ENCODE measurements around the gene CUL3. TPM values are rescaled to one million over a fixed set of nuclear protein-coding genes. Genes with fewer than 3 reads are reported as not detected.
"Not testable (repeated sequence)": the region's sequence is repeated elsewhere in the genome, so short reads cannot be mapped to it uniquely, and the experiment has no call there.

Gene CUL3
- total RNA-seq, 2 donors from 2014 or later, result 83.9 to 88.3 TPM

GRCh38 chr2:224586127-224586695, 1.0 kb upstream of the CUL3 start:
- H3K4me1 ChIP-seq, result peaks cover 8% of the 10 kb centered on the region
- peak overlapping the region in 1 of 2 donors; percentile 80 for H3K9ac ChIP-seq (ENCODE audit: low read depth in 2 of 2, low read length in 2 of 2)
- H3K9me3 ChIP-seq, result no peaks in the 10 kb centered on the region
- H3K4me3 ChIP-seq, result peak overlapping the region; percentile 39
- H3K36me3 ChIP-seq, result no peaks in the 10 kb centered on the region
- no peaks in the 10 kb centered on the region for H3K27me3 ChIP-seq
- TF ChIP-seq CTCF (IDR thresholded peaks at IDR 0.05), result no peak
- H3K27ac ChIP-seq, result peak overlapping the region; percentile 72
- intact Hi-C loops (cut with DNase I), result no loop called here
- no peak for DNase-seq

- Histone ChIP-seq H3K27me3 (no peaks in the 10 kb centered on the region), H3K4me3 (peak overlapping the region; percentile 62), H3K36me3 (no peaks in the 10 kb centered on the region), H3K9ac (ENCODE audit: low read depth in 2 of 2, low read length in 2 of 2) (peak overlapping the region; percentile 63 to 96), H3K9me3 (no peaks in the 10 kb centered on the region), H3K4me1 (peaks cover 8% of the 10 kb centered on the region), H3K27ac (peak overlapping the region; percentile 85)
- TF ChIP-seq CTCF (IDR thresholded peaks at IDR 0.05), result no peak
- intact Hi-C loops (cut with DNase I), result no loop called here
- DNase-seq, result peak; percentile 54
These were observed 365 bp downstream of the CUL3 start for GRCh38 chr2:224584785-224585210.

- Histone ChIP-seq H3K36me3 (no peaks in the 10 kb centered on the region), H3K27ac (peak overlapping the region; percentile 85), H3K4me3 (peak overlapping the region; percentile 62), H3K9me3 (no peaks in the 10 kb centered on the region), H3K4me1 (peaks cover 8% of the 10 kb centered on the region), H3K27me3 (no peaks in the 10 kb centered on the region), H3K9ac (ENCODE audit: low read depth in 2 of 2, low read length in 2 of 2) (peak overlapping the region; percentile 82 to 96)
- intact Hi-C loops (cut with DNase I), result no loop called here
- TF ChIP-seq CTCF (IDR thresholded peaks at IDR 0.05), result no peak
- DNase-seq, result peak; percentile 51
These were observed 915 bp downstream of the CUL3 start for GRCh38 chr2:224584111-224584784.

GRCh38 chr2:224583033-224583432, 2.1 kb downstream of the CUL3 start:
- DNase-seq; H3K36me3 ChIP-seq; H3K4me1 ChIP-seq; H3K9ac ChIP-seq (ENCODE audit: low read depth in 2 of 2, low read length in 2 of 2); H3K9me3 ChIP-seq; H3K27ac ChIP-seq; intact Hi-C loops (cut with DNase I); H3K27me3 ChIP-seq: not testable (repeated sequence)
- peak overlapping the region; percentile 62 for H3K4me3 ChIP-seq

- no peaks in the 10 kb centered on the region for H3K9me3 ChIP-seq
- DNase-seq, result no peak
- intact Hi-C loops (cut with DNase I), result no loop called here
- no peak overlapping the region for H3K9ac ChIP-seq (ENCODE audit: low read depth in 2 of 2, low read length in 2 of 2)
- H3K27me3 ChIP-seq, result no peaks in the 10 kb centered on the region
- H3K27ac ChIP-seq, result no peak overlapping the region
- H3K4me3 ChIP-seq, result no peak overlapping the region
- no peak for TF ChIP-seq CTCF (IDR thresholded peaks at IDR 0.05)
- H3K36me3 ChIP-seq, result no peaks in the 10 kb centered on the region
- H3K4me1 ChIP-seq, result peaks cover 16% of the 10 kb centered on the region
These were observed 4.9 kb downstream of the CUL3 start for GRCh38 chr2:224580248-224580647.

- no peak overlapping the region for H3K9ac ChIP-seq (ENCODE audit: low read depth in 2 of 2, low read length in 2 of 2)
- DNase-seq, result no peak
- H3K36me3 ChIP-seq, result no peaks in the 10 kb centered on the region
- H3K4me1 ChIP-seq, result peaks cover 21% of the 10 kb centered on the region
- TF ChIP-seq CTCF (IDR thresholded peaks at IDR 0.05), result no peak
- intact Hi-C loops (cut with DNase I), result loop anchor here (10.0 kb wide), 1 partner anchor 55 kb away; no protein-coding TSS in a partner anchor
- no peaks in the 10 kb centered on the region for H3K9me3 ChIP-seq
- no peak overlapping the region for H3K27ac ChIP-seq
- H3K4me3 ChIP-seq, result no peak overlapping the region
- H3K27me3 ChIP-seq, result no peaks in the 10 kb centered on the region
These were observed 5.8 kb downstream of the CUL3 start for GRCh38 chr2:224579411-224579810.

Measured in colonic mucosa (tissue), 4 donors.